GM19455 (cell line): ENCODE results near the gene ARFGAP3.
"Not testable (repeated sequence)": the region's sequence is repeated elsewhere in the genome, so short reads cannot be mapped to it uniquely, and the experiment has no call there.

Experiments
- ATAC-seq: cut with Tn5 transposase; IDR thresholded peaks from one replicate; pipeline ENCODE4 v1.9.1; 2021; ENCODE audit not compliant: unreplicated experiment

The ARFGAP3 gene

DNA sequence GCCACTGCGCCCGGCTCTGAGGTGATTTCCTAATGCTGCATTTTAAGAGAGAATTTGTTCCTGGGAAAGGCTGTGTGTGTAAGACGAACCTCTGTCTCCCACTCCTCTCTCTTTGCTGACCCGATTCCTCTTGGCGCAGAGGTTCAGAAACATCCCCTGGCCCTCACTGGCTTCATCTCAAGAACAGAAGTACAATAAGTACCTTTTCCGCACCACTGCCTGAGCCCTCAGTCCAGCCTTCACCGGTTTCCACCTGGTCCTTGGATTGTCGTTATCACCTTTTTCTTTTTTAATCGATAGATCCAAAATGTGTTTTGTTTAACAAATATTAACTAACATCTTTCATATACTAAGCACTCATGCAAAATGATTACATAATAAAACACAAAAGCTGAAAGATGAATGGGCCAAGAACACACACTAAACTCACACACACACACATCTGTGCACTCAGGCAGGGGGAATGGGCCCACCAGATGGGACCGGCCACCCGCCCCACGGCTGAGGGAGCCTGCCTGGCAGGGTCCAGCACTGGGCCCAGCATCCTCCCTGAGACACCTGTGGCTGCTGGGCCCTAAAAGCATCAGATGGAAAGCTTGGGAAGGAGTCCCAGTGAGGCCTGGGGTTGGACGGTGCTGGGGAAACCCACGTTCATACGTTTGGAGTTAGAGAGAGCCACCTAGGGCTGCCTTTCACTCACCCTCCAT is 86.0 kb downstream of the ARFGAP3 start:
- ATAC-seq, result no peak

DNA sequence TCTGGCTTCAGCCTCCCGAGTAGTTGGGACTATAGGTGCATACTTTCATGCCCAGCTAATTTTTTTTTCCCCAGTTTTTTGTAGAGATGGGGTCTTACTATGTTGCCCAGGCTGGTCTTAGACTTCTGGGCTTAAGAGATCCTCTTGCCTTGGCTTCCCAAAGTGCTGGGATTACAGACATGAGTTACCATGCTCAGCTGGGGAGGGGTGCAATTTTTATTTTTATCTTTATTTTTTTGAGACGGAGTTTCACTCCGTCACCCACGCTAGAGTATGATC is 86.7 kb downstream of the ARFGAP3 start:
- ATAC-seq, result no peak

DNA sequence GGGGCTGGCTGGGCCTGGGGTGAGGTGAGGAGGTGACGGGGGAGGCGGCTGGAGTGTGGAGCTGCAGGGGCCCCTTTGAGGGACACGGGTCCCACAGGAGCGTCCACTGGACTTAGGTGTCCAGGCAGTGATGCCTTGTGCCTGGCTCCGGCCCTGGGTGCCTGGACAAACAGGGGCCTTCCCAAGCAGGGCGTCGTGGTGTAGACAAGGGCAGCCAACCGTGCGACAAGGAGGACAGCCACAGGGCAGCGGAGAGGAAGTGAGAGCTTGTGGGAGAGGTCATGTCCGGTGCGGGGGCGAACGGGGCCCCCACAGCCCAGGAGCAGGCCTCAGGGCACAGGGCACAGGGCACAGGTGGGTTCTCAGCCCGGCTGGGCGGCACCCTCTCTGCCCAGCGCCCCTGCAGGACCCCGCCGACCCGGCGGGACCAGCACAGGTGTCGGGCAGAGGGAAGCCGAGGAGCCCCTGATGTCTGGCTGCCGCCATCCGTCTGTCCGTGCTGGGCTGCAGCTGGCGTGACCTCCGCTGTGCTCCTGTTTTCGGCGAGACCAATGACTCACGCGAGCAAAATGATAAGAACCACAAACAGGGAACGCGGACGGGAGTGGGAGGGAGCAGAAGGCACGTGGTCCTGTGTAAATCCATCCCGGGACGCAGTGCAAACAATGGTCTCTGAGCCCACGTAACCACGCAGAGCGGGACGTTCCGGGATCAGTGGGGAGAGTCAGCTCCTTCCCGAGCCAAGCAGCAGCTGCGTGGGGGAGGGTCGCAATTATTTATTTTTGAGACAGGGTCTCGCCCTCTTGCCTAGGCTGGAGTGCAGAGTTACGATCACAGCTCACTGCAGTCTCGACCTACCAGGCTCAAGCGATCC is 87.3 kb downstream of the ARFGAP3 start:
- ATAC-seq, result peak; percentile 72

DNA sequence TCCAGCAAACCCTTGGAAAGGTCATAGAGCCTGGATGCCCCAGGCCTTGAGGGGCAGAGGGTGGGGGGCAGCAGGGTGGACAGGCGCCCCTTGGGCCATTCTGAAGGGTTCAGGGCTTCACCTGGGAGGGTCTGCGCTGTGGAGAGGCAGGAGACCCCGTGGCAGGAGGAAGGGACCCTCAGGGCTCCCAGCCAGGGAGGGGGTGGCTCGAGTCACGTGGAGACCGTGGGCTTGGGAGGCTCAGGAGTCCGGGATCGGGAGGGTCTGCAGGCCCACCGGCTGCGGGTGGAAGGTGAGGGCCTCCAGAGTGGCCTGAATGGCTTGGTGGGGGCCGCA is 87.9 kb downstream of the ARFGAP3 start:
- ATAC-seq, result no peak

DNA sequence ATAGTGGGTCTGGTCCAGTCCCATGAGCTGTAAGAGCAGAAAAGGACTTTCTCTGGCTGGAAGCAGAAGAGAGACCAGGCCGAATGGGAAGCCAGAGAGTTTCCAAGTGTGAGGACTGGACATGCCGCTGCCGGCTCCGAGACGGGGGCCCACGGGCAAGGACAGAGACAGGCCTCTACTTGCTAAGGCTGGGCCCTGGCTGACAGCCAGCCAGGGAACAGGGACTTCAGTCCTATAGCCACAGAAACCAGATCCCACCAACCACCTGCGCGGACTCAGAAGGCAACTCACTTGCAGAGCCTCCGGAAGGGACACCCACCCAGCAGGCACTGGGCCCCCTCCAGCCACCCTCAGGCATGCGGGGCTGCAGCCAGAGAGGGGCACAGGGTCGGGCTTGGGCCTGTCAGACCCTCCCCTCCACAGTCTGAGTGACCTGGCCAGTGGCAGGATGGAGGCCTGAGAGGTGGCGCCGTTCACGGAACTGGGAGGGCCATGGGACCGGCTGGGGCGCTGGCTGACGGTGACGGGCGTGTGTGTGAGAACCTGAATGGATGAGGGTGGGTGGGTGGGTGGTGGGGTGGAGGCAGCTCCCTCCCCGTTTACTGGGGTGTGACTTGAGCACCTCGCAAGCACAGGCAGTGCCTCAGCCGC is 88.6 kb downstream of the ARFGAP3 start:
- no peak for ATAC-seq

DNA sequence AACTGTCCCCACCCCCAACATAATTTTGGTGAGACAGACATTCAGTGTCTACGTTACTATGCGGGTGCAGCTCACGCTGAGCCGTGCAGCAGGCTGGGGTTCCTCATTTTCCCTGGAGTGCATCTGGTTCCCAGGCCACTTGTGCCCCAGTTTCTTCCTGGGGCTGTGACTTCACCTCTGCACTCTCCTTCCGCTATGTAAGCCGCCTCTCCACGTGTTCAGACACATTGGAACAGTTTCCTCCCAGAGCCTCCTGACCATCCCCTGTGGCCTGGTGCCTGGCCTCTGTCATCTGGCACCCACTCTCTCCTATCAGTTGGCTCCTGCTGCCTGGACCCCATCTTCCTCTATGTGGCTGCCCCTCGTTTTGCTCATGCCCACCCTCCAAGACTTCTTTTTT is 90.2 kb downstream of the ARFGAP3 start:
- ATAC-seq, result no peak

DNA sequence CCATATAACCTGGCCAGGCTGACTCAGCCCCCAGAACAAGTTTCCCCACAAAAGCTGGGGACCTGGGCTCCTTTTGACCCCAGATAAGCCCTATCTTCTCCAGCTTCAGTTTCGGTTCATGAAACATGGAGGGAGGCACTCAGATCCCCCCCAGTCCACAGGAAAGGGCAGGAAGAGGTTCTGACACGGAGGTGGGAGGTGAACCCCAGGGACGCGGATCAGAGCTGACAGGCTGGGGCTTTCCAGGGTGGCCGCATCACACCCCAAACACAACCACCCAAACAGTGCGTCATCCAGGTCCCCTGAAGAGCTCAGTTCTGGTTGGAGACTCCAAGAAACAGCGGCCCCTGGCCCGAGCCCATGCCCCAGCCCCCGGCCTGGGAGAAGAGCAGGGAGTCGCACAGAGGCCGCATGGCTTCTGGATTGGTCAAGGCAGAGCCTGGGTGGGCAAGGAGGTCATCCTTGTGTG is 92.1 kb downstream of the ARFGAP3 start:
- ATAC-seq, result no peak

DNA sequence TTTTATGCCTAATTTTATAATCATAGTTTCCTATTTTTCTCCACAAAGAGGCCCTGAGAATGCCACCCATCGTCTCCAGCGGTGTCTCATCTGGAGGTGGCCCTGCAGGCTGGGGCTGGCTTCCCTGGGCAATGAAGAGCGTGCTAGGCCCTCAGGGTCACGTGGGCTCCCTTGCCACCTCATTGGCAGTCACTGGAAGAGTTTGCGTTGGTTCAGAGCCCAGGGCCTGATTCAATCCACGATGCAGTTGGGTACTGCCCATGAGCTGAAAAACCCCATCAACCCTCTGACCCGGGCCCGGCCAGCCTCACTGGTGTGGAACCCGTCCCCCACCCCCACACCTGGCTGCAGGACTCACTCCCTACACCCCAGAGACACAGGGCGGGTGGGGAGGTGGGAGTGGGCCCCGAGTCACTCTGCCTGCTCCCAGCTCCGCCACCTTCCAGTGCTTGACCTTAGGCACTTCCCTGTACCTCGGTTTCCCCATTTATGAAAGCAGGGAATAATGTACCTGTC is 93.0 kb downstream of the ARFGAP3 start:
- no peak for ATAC-seq

DNA sequence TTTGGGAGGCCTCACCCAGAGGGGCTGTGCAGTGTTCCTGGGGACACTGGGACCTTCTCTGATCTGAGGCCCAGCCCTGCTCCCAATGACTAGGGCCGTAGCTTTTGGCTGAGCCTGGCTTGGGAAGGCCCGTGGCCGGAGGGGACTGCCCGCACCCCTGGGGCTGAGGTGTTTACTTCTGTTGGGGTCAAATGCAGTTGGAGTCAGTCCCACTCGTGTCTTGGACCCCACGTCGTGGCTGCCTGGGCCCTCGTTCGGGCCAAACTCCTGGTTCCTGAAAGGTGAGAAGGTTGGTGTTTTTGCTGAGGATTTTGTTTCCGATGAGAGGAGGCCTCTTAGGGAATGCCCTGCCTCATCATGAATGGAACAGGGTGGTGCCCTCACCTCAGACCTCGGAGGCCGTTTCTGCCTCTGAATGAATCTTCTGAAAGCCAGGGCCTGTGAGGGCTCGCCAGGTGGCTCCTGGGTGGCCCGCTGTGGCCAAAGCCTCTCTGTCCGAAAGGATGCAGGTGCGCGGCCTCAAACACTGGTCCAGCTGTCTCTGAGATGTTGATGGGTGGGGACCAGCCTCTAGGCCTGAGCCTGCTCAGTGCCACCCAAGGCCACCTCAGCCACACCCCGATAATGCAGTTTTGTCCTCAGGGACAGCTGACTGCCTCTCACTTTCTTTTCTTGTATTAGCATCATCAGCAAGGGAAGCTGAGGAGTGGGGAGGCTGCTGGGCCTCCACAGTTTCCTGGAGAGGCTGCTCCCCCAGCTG is 96.1 kb downstream of the ARFGAP3 start:
- ATAC-seq, result no peak

DNA sequence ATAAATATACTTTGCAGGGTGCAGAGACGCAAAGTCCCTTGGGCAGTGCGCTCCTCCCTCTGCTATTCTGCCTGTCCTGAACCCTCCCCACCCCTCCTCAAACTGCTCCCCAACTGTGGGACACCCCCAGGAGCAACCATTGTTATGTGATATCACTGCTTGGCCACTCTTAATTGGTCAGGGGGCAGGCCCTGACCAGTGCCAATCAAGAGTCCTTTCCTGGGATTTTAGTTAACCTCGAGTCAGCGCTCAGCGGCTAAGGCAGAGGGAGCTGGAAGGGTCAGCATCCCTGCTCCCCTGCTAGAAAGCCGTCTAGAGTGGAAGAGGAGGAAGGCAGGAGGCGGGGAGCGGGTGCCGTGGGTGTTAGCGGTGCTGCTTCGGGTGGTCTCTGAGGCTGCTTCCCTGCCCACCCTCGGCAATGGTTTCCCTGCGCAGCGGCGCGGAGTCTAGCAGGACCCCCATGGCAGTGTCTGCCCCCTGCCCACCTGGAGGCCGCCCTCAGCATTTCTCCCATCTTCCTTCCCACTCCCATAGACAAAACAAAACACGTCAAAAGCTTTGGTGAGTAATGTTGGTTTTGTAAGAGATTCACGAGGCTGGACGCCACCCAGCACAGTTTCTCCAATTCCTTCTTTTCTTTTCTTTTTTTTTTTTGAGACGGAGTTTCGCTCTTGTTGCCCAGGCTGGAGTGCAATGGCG is 98.0 kb downstream of the ARFGAP3 start:
- ATAC-seq, result no peak

DNA sequence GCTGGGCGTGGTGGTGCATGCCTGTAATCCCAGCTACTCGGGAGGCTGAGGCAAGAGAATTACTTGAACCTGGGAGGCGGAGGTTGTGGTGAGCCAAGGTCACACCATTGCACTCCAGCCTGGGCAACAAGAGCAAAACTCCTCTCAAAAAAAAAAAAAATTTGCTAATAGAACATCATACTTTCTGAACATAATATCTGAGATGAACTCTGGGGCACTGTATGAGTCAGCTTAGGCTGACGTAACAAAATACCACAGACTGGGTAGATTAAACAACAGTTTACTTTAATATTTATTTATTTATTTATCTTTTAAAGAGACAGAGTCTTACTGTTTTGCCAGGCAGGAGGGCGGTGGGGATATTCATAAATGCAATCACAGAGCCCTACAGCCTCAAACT is 101.5 kb downstream of the ARFGAP3 start:
- ATAC-seq, result not testable (repeated sequence)

DNA sequence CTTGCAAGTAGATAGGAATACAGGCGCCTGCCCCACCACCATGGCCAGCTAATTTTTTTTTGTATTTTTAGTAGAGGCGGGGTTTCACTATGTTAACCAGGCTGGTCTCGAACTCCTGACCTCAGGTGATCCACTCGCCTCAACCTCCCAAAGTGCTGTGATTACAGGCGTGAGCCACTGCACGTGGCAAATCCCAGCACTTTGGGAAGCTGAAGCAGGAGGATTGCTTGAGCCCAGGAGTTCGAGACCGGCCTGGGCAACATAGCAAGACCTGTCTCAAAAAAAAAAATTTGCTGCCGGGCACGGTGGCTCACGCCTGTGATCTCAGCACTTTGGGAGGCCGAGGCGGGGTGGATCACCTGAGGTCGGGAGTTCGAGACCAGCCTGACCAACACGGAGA is 102.0 kb downstream of the ARFGAP3 start:
- not testable (repeated sequence) for ATAC-seq

DNA sequence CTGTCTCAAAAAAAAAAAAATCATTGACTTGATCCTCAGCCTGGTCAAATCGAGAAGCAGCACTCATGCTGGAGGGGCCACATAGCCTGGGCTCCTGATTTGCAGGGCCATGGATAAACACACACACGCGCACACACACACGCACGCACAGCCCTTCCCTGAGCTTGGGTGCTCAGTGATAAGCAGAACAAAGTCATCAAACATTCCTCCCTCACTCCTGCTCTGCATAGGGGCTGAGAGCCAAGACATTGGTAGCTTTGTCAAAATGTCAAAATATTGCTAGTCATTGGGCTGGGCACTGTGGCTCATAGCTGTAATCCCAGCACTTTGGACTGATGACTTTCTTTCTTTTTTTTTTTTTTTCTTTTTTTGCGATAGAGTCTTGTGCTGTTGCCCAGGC is 102.4 kb downstream of the ARFGAP3 start:
- ATAC-seq, result no peak

DNA sequence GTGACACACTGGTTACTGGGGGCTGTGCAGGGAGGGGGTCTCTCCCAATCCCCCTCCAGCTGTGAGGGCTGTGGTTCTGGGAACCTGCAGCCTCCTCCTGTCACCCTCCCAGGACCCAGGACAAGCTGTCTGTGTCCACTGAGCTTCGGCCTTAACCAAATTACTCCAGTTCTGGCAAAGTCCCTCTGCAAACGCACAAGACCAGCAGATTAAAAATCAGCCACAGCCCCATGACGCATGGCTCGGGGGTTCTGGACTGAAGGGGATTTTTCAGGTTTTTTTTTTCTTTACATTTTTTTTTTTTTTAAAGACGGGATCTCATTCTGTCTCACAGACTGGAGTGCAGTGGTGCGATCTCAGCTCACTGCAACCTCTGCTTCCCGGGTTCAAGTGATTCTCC is 104.2 kb downstream of the ARFGAP3 start:
- ATAC-seq, result no peak

DNA sequence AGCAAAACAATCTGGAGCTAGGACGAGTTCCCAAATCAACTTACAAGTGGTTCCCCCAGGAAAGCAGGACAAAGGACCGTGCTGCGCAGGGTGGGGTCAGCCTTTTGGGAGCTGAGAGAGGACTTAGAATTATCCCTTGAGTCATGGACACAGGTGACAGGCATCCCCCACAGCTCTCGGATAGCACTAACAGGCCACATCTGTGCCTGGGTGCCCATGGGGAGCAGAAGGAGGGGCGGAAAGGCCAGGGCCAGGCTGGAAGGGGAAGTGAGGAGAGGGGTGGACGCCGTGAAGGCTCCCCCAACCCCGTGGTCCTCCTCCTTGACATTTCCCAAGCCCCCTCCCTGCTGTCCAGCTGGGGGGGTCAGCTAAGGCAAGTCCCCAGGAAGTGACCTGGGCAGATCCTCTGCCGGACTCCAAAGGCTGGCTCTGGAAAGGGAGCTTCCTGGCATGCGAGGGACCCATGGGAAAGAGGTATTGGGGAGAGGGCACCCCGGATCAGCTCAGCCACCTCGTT is 104.8 kb downstream of the ARFGAP3 start:
- ATAC-seq, result no peak

DNA sequence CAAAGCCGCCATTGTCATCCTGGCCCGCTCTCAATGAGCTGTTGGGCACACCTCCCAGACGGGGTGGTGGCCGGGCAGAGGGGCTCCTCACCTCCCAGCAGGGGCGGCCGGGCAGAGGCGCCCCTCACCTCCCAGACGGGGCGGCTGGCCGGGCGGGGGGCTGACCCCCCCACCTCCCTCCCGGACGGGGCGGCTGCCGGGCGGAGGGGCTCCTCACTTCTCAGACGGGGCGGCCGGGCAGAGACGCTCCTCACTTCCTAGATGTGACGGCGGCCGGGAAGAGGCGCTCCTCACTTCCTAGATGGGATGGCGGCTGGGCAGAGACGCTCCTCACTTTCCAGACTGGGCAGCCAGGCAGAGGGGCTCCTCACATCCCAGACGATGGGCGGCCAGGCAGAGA is 106.7 kb downstream of the ARFGAP3 start:
- not testable (repeated sequence) for ATAC-seq

DNA sequence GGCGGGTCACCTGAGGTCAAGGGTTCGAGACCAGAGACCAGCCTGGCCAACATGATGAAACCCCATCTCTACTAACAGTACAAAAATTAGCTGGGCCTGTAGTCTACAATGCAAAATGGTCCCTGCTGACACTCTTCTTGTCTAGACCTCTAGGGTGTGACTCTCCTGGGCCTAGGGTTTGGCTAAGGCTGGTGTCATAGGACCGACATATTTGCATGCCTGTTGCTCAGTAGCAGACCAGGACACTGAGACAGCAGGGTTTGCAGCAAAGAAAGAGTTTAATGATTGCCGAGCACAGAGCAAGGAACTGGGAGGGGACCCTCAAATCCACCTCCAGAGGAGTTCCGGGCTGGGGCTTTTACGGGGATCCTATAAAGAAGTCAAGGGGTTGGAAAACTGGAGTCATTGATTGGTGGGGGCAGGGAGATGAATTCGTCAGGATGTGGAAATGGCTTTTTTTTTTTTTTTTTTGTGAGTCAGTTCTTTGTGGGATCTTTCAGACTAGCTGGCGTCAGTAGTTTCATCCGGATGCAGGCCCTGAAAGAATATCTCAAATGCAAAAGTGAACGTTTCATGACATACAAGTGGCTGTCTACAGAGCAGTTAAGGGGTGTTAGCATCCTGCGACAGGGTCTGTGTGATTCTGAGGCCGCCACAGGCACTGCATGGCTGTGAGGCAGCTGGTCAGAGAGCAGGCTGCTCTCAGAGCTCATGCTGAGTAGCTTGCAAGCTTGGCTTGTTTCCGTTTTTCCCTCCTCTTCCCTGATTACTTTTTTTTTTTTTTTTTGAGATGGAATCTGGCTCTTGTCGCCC is 109.2 kb downstream of the ARFGAP3 start:
- ATAC-seq, result no peak
